Muscle layer of colon (tissue), 2 donors: ENCODE data around the gene SLC12A8.

Experiments used
- H3K27ac ChIP-seq: one replicate; pipeline ENCODE4 v1.7.0; 2013; ENCODE audit warnings: low read depth, mild to moderate bottlenecking, low read length, moderate library complexity
- H3K27me3 ChIP-seq, 2 donors: one replicate each; pipeline ENCODE4 v1.7.0; 2013; ENCODE audit warnings: low read length in 2 of 2, mild to moderate bottlenecking in 2 of 2; ENCODE audit not compliant: insufficient read depth in 2 of 2, control insufficient read depth in 1 of 2
- H3K36me3 ChIP-seq: one replicate; pipeline ENCODE4 v1.7.0; 2013; ENCODE audit warnings: mild to moderate bottlenecking, low read length; ENCODE audit not compliant: insufficient read depth
- H3K4me1 ChIP-seq: one replicate; pipeline ENCODE4 v1.7.0; 2013; ENCODE audit warnings: mild to moderate bottlenecking, low read length; ENCODE audit not compliant: insufficient read depth
- H3K4me3 ChIP-seq, 2 donors: one replicate each; pipeline ENCODE4 v1.7.0; 2013; ENCODE audit warnings: low read length in 2 of 2, low read depth in 1 of 2, mild to moderate bottlenecking in 1 of 2, moderate library complexity in 1 of 2
- H3K9ac ChIP-seq: one replicate; pipeline ENCODE4 v1.7.0; 2013; ENCODE audit warnings: low read length
- H3K9me3 ChIP-seq: one replicate; pipeline ENCODE4 v1.7.0; 2013; ENCODE audit warnings: mild to moderate bottlenecking, low read length
- donor health status: abdominal sarcoma.
- donor health status: Adenocarcinoma of cecum.

SLC12A8 gene

GRCh38 chr3:125061646-125062045 lies 150.9 kb downstream of the SLC12A8 start:
- Histone ChIP-seq H3K27ac (peak overlapping the region; percentile 72), H3K4me3 (peak overlapping the region in 1 of 2 donors; percentile 17), H3K36me3 (no peaks in the 10 kb centered on the region), H3K9ac (no peak overlapping the region), H3K4me1 (peaks cover 57% of the 10 kb centered on the region), H3K9me3 (no peaks in the 10 kb centered on the region), H3K27me3 (no peaks in the 10 kb centered on the region)

DNA sequence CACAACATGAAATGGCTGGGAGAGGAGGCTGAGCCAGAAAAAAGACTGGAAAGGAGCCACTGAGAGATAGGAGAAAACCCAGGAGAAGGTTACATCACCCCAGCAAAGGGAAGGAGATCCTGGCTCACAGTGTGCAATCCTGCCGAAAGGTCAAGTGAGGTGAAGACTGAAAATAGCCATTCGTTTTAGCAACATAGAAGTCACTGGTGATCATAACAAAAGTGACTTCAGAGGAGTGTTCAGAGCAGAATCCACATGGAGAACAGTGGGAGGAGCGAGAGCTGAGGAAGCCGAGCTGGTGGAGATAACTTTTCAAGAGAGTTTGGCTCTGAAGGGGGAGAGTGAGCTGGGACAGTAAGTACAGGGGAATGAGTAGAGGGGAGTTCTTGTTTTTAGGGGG lies 151.4 kb downstream of the SLC12A8 start:
- peaks cover 62% of the 10 kb centered on the region for H3K4me1 ChIP-seq

DNA sequence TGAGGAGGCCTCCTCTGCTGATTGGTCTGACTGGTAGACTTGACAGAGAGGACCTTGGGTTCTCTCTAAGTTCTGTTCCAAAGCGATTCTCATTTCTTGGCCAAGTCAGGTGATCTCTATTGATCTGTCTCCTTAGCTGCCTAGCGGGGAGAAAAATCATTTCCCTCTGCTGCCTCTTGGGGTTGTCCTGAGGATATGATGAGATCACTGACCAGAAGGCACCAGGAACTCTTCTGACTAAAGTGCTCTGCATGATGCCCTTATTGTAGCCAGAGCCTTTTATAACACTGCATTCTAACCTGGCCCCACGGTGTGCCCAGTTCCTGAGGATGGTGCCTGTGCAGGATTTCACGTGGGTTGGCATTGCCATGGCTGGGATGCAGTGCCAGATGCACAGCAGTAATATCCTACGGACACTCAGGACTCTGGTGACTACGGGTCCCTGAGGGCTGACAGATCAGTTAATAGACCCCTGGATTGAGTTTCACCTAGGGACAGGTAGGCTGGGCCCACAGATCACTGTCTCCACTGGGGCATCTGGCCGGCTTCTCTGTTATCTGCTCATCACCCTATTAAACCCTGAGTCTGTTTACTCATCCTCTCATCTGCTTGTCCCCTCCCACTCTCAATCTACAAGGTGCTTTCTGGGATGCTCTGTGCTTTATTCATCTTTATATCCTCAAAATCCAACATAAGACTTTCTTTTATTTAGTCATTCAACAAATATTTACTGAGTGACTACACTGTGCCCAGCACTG lies 152.9 kb downstream of the SLC12A8 start:
- H3K4me1 ChIP-seq, result peaks cover 62% of the 10 kb centered on the region
- no peaks in the 10 kb centered on the region for H3K36me3 ChIP-seq
- no peaks in the 10 kb centered on the region for H3K27me3 ChIP-seq
- no peak overlapping the region for H3K4me3 ChIP-seq
- no peak overlapping the region for H3K27ac ChIP-seq
- H3K9me3 ChIP-seq, result no peaks in the 10 kb centered on the region
- H3K9ac ChIP-seq, result no peak overlapping the region

More for the DNA sequence above, 151.4 kb downstream of the SLC12A8 start:
- Histone ChIP-seq H3K9me3 (no peaks in the 10 kb centered on the region), H3K27ac (peak overlapping the region; percentile 72), H3K9ac (no peak overlapping the region), H3K4me3 (peak overlapping the region in 1 of 2 donors; percentile 17), H3K27me3 (no peaks in the 10 kb centered on the region), H3K36me3 (no peaks in the 10 kb centered on the region)

GRCh38 chr3:125058959-125059358 lies 153.6 kb downstream of the SLC12A8 start:
- no peak overlapping the region for H3K9ac ChIP-seq
- H3K4me1 ChIP-seq, result peaks cover 66% of the 10 kb centered on the region
- H3K27me3 ChIP-seq, result no peaks in the 10 kb centered on the region
- H3K9me3 ChIP-seq, result no peaks in the 10 kb centered on the region
- no peaks in the 10 kb centered on the region for H3K36me3 ChIP-seq
- H3K27ac ChIP-seq, result no peak overlapping the region
- no peak overlapping the region for H3K4me3 ChIP-seq

- Histone ChIP-seq H3K4me1 (peaks cover 68% of the 10 kb centered on the region), H3K9ac (no peak overlapping the region), H3K27ac (peak overlapping the region; percentile 7), H3K36me3 (no peaks in the 10 kb centered on the region), H3K4me3 (no peak overlapping the region), H3K27me3 (no peaks in the 10 kb centered on the region), H3K9me3 (no peaks in the 10 kb centered on the region)
Measured at GRCh38 chr3:125058529-125058928, 154.0 kb downstream of the SLC12A8 start.

- no peak overlapping the region for H3K9ac ChIP-seq
- H3K4me1 ChIP-seq, result peaks cover 68% of the 10 kb centered on the region
- H3K27ac ChIP-seq, result peak overlapping the region; percentile 91
- H3K27me3 ChIP-seq, result no peaks in the 10 kb centered on the region
- no peak overlapping the region for H3K4me3 ChIP-seq
- no peaks in the 10 kb centered on the region for H3K36me3 ChIP-seq
- H3K9me3 ChIP-seq, result no peaks in the 10 kb centered on the region
Measured at GRCh38 chr3:125057186-125057850, 155.2 kb downstream of the SLC12A8 start.

DNA sequence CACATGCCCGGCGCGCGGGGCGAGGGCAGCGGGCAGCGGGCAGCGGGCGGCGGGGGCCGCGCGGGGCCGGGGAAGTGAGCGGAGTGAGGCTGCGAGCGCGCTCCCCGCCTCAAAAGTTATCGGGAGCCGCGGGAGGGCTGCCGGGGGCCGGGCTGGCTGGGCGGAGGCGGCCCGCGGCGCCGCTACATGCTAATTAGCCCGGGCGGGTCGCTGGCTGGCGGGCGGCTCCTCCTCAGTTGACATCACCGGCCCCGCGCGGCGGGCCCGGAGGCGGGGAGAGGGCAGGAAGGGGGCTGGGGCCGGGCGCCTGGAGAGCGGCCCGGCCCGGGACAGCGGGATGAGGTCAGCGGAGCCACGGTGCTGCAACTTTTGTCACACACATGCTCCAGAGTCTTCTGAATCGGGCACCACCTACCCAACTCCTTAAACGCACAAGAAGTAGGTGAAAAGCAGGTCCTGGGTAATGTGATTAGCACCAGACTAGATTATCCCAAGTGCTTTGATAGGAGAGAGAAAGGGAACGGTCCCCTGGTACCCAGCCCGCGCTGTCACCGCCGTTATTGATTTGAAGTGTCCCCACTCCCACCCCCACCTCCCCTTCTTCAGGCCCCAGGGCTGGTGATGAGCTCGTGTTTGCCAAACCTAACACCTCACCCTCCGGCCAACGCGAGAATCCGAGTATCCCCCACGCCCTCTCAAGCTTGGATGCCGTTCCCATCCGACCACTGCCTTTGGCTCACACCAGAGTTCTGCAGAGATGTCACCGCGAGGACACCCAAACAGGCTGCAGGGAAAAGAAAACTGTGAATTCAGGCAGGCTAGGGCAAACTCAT lies 156.4 kb downstream of the SLC12A8 start, which contains the start of gene HEG1:
Gene HEG1 (minus strand): TSS at position 85 of the 833 bp plus-strand sequence. CDS start 107 bp downstream, outside the sequence.
- Histone ChIP-seq H3K9me3 (no peaks in the 10 kb centered on the region), H3K9ac (peak within 1 kb of the TSS; percentile 80), H3K27ac (peak within 1 kb of the TSS; percentile 95), H3K27me3 (no peaks in the 10 kb centered on the region), H3K4me3 (peak within 1 kb of the TSS; percentile 57 to 58), H3K4me1 (peaks cover 69% of the 10 kb centered on the region), H3K36me3 (no peaks in the 10 kb centered on the region)

GRCh38 chr3:125055331-125055912 lies 157.1 kb downstream of the SLC12A8 start:
- Histone ChIP-seq H3K4me1 (peaks cover 68% of the 10 kb centered on the region), H3K36me3 (no peaks in the 10 kb centered on the region), H3K9ac (peak overlapping the region; percentile 80)

GRCh38 chr3:125054449-125055329 lies 157.9 kb downstream of the SLC12A8 start:
- peaks cover 68% of the 10 kb centered on the region for H3K4me1 ChIP-seq

More at GRCh38 chr3:125055331-125055912, 157.1 kb downstream of the SLC12A8 start:
- Histone ChIP-seq H3K4me3 (peak overlapping the region; percentile 54 to 58), H3K9me3 (no peaks in the 10 kb centered on the region), H3K27ac (peak overlapping the region; percentile 95), H3K27me3 (no peaks in the 10 kb centered on the region)

GRCh38 chr3:125054062-125054448 lies 158.5 kb downstream of the SLC12A8 start:
- no peaks in the 10 kb centered on the region for H3K27me3 ChIP-seq
- H3K4me1 ChIP-seq, result peaks cover 74% of the 10 kb centered on the region
- peak overlapping the region; percentile 54 to 58 for H3K4me3 ChIP-seq
- no peaks in the 10 kb centered on the region for H3K9me3 ChIP-seq
- peak overlapping the region; percentile 80 for H3K9ac ChIP-seq
- H3K27ac ChIP-seq, result peak overlapping the region; percentile 95
- H3K36me3 ChIP-seq, result no peaks in the 10 kb centered on the region

More at GRCh38 chr3:125054449-125055329, 157.9 kb downstream of the SLC12A8 start:
- Histone ChIP-seq H3K27ac (peak overlapping the region; percentile 95), H3K9me3 (no peaks in the 10 kb centered on the region), H3K9ac (peak overlapping the region; percentile 80), H3K4me3 (peak overlapping the region; percentile 54 to 58), H3K27me3 (no peaks in the 10 kb centered on the region), H3K36me3 (no peaks in the 10 kb centered on the region)
